Measurements from ENCODE around the gene LSAMP. TPM values are rescaled to one million over a fixed set of nuclear protein-coding genes. Genes with fewer than 3 reads are reported as not detected.

The LSAMP gene
- total RNA-seq, 1 experiment from 2014 or later = 10.1 TPM

GRCh38 chr3:116314476-116314875, 130.8 kb downstream of the LSAMP start:
- intact Hi-C loops (cut with micrococcal nuclease; ENCODE audit: unreplicated experiment) = no loop called here
- DNase-seq (ENCODE audit: low spot score) = no peak
- H3K27ac ChIP-seq (ENCODE audit: low read depth, low read length, poor library complexity, severe bottlenecking) = no peak overlapping the region
- H3K27me3 ChIP-seq (replicated peaks; ENCODE audit: insufficient read depth, low read depth, low read length, poor library complexity) = no peaks in the 10 kb centered on the region
- ChIA-PET CTCF (no interaction called here), POLR2A (ENCODE audit: low non-redundant PET) (no interaction called here)
- H3K9me3 ChIP-seq (ENCODE audit: low read depth, low read length, poor library complexity, severe bottlenecking) = no peaks in the 10 kb centered on the region
- H3K4me1 ChIP-seq (ENCODE audit: insufficient read depth, low read length, poor library complexity, severe bottlenecking) = no peaks in the 10 kb centered on the region
- H3K36me3 ChIP-seq (ENCODE audit: insufficient read depth, low read length, poor library complexity, severe bottlenecking) = no peaks in the 10 kb centered on the region
- no peak for TF ChIP-seq CTCF (conservative IDR thresholded peaks at IDR 0.05; ENCODE audit: low read depth, low read length)
- TF ChIP-seq EZH2 (IDR thresholded peaks at IDR 0.05; ENCODE audit: borderline replicate concordance, low read depth, low read length, poor library complexity, severe bottlenecking) = no peak
- BruUV-seq (replicated peaks) = no TSS peak
- no peak overlapping the region for H3K4me3 ChIP-seq (ENCODE audit: low read depth, low read length, poor library complexity, severe bottlenecking)

GRCh38 chr3:116306720-116307119, 138.6 kb downstream of the LSAMP start:
- DNase-seq (ENCODE audit: low spot score) = peak; percentile 15
- CTCF ChIA-PET = no interaction called here

GRCh38 chr3:116306149-116306548, 139.1 kb downstream of the LSAMP start:
- intact Hi-C loops (cut with micrococcal nuclease; ENCODE audit: unreplicated experiment) = no loop called here
- Histone ChIP-seq H3K4me3 (ENCODE audit: low read depth, low read length, poor library complexity, severe bottlenecking) (no peak overlapping the region), H3K4me1 (ENCODE audit: insufficient read depth, low read length, poor library complexity, severe bottlenecking) (peaks cover 13% of the 10 kb centered on the region), H3K36me3 (ENCODE audit: insufficient read depth, low read length, poor library complexity, severe bottlenecking) (no peaks in the 10 kb centered on the region), H3K27ac (ENCODE audit: low read depth, low read length, poor library complexity, severe bottlenecking) (no peak overlapping the region), H3K9me3 (ENCODE audit: low read depth, low read length, poor library complexity, severe bottlenecking) (no peaks in the 10 kb centered on the region), H3K27me3 (replicated peaks; ENCODE audit: insufficient read depth, low read depth, low read length, poor library complexity) (no peaks in the 10 kb centered on the region)
- ChIA-PET POLR2A (ENCODE audit: low non-redundant PET) (no interaction called here), CTCF (no interaction called here)
- no peak for DNase-seq (ENCODE audit: low spot score)
- no TSS peak for BruUV-seq (replicated peaks)
- TF ChIP-seq CTCF (conservative IDR thresholded peaks at IDR 0.05; ENCODE audit: low read depth, low read length) = no peak
- no peak for TF ChIP-seq EZH2 (IDR thresholded peaks at IDR 0.05; ENCODE audit: borderline replicate concordance, low read depth, low read length, poor library complexity, severe bottlenecking)

More at GRCh38 chr3:116306720-116307119, 138.6 kb downstream of the LSAMP start:
- POLR2A ChIA-PET (ENCODE audit: low non-redundant PET) = no interaction called here
- peaks cover 7% of the 10 kb centered on the region for H3K4me1 ChIP-seq (ENCODE audit: insufficient read depth, low read length, poor library complexity, severe bottlenecking)
- intact Hi-C loops (cut with micrococcal nuclease; ENCODE audit: unreplicated experiment) = no loop called here
- H3K27ac ChIP-seq (ENCODE audit: low read depth, low read length, poor library complexity, severe bottlenecking) = no peak overlapping the region
- no peaks in the 10 kb centered on the region for H3K36me3 ChIP-seq (ENCODE audit: insufficient read depth, low read length, poor library complexity, severe bottlenecking)
- TF ChIP-seq EZH2 (IDR thresholded peaks at IDR 0.05; ENCODE audit: borderline replicate concordance, low read depth, low read length, poor library complexity, severe bottlenecking) (no peak), CTCF (conservative IDR thresholded peaks at IDR 0.05; ENCODE audit: low read depth, low read length) (no peak; the same call in 1 of the 2 replicates)
- BruUV-seq (replicated peaks) = no TSS peak
- no peaks in the 10 kb centered on the region for H3K27me3 ChIP-seq (replicated peaks; ENCODE audit: insufficient read depth, low read depth, low read length, poor library complexity)
- no peak overlapping the region for H3K4me3 ChIP-seq (ENCODE audit: low read depth, low read length, poor library complexity, severe bottlenecking)
- no peaks in the 10 kb centered on the region for H3K9me3 ChIP-seq (ENCODE audit: low read depth, low read length, poor library complexity, severe bottlenecking)

Data from A673 (cell line).